Activated CD4-positive, alpha-beta T cell treated with anti-CD3 and anti-CD28 coated beads, Interleukin-2, Interleukin-4, amounts not matched to agents 100 ng/mL and 50 ng/mL, durations not matched to agents 16 hours and 8 hours (primary cell): ENCODE results near the gene PACRG.

ENCODE experiments used
- DNase-seq: peaks from one replicate; pipeline ENCODE4 v3.0.0-alpha.2; 2020; ENCODE audit warnings: low spot score

The PACRG gene

DNA sequence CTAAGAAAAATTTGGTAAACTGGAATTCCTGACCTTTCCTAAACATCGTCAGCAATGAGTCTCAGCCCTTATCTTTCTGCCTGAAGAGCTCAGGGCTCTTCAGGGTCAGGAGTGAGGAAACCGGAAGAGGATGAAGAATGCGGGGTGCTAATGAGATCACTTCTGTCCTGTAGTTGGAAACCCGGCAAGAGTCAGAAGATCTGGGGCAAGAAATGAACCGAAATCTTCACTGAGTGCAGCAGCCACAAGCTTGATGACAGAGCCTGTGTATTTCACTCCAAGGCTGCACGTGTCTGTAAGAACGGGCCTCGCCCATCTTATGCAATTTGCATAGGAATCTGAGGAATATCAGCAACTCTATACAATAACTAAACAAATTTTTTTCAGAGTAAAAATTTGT, 626.3 kb downstream of the PACRG start:
- no peak for DNase-seq

DNA sequence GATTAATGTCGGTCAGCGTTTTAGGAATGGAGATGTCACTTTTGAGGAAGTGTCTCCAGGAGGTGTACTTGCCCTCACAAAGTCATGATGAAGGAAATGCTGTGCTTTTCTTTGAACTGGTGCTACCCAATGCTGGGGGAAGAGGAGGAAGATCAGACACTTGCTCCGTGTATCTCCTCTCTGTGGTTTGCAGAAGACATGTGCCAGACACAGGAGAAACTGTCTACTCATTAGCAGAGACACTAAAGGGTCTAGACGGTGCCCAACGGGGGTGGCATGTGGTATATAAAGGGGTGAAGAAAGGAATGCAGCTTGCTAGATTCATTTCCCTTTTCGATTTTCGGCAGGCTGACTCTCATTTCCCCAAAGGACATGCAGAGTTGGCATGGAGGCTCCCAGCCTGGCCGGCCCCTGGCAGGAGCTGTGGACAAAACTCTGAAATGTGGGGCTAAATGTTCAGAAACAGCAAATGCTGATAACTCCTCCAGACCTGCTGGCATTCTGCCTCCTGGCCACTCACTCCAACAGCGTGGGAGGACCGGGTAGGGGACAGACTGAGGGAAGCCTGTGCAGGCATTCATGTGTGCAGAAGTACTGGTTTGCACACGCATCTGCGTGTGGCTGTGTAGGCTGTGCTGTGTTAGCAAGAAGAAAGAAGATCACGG, 627.1 kb downstream of the PACRG start:
- no peak for DNase-seq

DNA sequence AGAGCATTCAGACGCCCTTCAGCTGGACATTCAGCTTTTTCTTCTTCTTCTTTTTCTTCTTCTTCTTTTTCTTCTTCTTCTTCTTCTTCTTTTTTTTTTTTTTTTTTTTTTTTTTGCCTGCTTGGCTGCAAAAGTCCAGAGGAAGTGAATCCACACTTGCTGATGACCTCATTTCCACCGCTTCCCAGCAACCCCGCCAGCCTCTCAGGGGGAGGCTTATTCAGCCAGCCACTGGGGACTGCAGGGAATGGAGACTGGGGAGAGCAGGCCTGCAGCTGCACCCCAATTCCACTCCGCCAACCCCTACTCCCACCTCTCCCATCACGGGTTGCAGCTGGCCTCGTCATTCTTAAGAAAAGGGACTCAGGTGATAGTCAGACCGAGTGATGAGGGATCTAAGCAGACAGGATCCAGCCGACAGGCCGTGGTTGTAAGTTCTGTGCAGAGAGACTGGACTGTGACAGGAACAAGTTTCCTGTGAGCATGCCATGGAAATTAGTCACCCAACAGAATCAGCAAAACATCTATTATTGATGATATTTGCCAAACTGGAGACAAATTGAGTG, 627.7 kb downstream of the PACRG start:
- no peak for DNase-seq

DNA sequence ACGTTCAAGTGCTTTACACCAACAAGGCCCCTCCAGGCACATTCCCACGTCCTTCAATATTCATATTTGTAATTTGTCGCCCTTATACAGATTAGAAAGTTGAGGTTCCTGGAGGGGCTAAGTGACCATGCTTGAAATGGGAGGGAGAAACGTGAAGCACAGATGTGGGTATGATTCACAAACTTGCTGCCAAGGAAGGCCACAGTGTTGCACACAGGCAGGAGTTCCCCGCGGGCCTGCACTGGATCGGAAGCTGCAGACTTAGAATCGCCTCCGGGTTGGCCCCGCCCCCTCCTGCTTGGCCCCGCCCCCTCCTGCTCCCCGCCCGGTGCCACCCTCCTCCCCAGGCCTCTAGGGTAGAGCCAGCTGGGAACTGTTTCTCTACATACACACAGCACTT, 628.5 kb downstream of the PACRG start:
- no peak for DNase-seq

DNA sequence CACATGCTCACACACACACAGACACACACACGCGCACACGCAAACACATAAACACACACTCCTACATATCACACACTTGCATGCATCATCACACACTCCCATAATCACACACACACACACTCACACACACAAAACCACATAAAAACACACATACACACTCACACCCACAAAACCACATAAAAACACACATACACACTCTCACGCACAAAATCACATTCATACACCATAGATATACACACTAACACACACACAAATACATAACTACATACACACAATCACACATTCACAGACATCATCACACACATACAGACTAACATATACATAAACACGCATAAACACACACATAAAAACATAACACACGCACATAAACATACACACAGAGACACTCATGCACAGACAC, 629.0 kb downstream of the PACRG start:
- DNase-seq, result no peak

DNA sequence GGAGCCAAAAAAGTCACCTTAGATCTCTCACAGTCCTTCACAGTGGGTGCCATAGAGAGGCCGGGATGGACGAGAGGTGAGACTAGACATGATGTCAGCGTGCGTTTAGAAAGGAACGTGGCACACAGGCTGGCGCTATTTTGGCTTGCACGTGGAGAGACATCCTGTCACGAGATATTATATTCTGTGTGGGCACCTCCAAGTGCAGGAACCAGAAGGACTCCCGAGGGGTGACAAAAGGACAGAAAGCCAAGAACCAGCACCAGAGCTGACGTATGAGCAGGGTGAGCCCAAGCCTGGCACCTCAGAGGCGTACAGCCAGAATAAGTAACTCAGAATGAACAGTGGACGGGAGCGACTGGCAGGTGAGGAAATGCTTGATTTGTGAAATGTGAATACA, 636.9 kb downstream of the PACRG start:
- DNase-seq, result no peak
